Activated CD8-positive, alpha-beta memory T cell treated with anti-CD3 and anti-CD28 coated beads for 24 hours (primary cell): ENCODE data around the gene CFHR3.
"Not testable (repeated sequence)": the region's sequence is repeated elsewhere in the genome, so short reads cannot be mapped to it uniquely, and the experiment has no call there.

ENCODE experiments used
- DNase-seq: peaks from one replicate; pipeline ENCODE4 v3.0.0-alpha.2; 2020

Gene CFHR3

GRCh38 chr1:196774603-196775002, at the start of gene CFHR3:
CFHR3 (plus strand) TSS chr1:196774840; CDS start chr1:196774887, 47 bp downstream.
- no peak for DNase-seq

GRCh38 chr1:196732526-196732925, 42.1 kb upstream of the CFHR3 start:
- DNase-seq: no peak

- DNase-seq: no peak
These were observed 41.3 kb upstream of the CFHR3 start for GRCh38 chr1:196733091-196733970.

- no peak for DNase-seq
These were observed 40.6 kb upstream of the CFHR3 start for GRCh38 chr1:196734006-196734405.

GRCh38 chr1:196734460-196734859, 40.2 kb upstream of the CFHR3 start:
- DNase-seq: no peak

GRCh38 chr1:196738730-196739129, 35.9 kb upstream of the CFHR3 start:
- DNase-seq: no peak

- not testable (repeated sequence) for DNase-seq
These were observed 31.4 kb upstream of the CFHR3 start for GRCh38 chr1:196743244-196743643.

GRCh38 chr1:196765019-196765740, 9.5 kb upstream of the CFHR3 start:
- DNase-seq: not testable (repeated sequence)

GRCh38 chr1:196769823-196770222, 4.8 kb upstream of the CFHR3 start:
- not testable (repeated sequence) for DNase-seq

- DNase-seq: no peak
These were observed 927 bp upstream of the CFHR3 start for GRCh38 chr1:196773713-196774112.

- no peak for DNase-seq
These were observed 465 bp upstream of the CFHR3 start for GRCh38 chr1:196774175-196774574.

- no peak for DNase-seq
These were observed 3.0 kb downstream of the CFHR3 start for GRCh38 chr1:196777603-196778002.

- no peak for DNase-seq
These were observed 4.5 kb downstream of the CFHR3 start for GRCh38 chr1:196779093-196779492.

GRCh38 chr1:196791252-196791651, 16.6 kb downstream of the CFHR3 start:
- not testable (repeated sequence) for DNase-seq

GRCh38 chr1:196794103-196794502, 19.5 kb downstream of the CFHR3 start:
- not testable (repeated sequence) for DNase-seq

- no peak for DNase-seq
These were observed 23.3 kb downstream of the CFHR3 start for GRCh38 chr1:196797891-196798290.

- DNase-seq: not testable (repeated sequence)
These were observed 27.3 kb downstream of the CFHR3 start for GRCh38 chr1:196801920-196802319.

- DNase-seq: no peak
These were observed 34.0 kb downstream of the CFHR3 start for GRCh38 chr1:196808529-196809235.

- not testable (repeated sequence) for DNase-seq
These were observed 42.8 kb downstream of the CFHR3 start for GRCh38 chr1:196817442-196817841.

- DNase-seq: not testable (repeated sequence)
These were observed 44.9 kb downstream of the CFHR3 start, which contains the start of gene CFHR1 for GRCh38 chr1:196819531-196819930. CFHR1 (plus strand) TSS chr1:196819731; CDS start chr1:196819845, 114 bp downstream.

GRCh38 chr1:196827860-196828259, 53.2 kb downstream of the CFHR3 start:
- DNase-seq: not testable (repeated sequence)
